ENCODE measurements around the gene APOC3. TPM values are rescaled to one million over a fixed set of nuclear protein-coding genes. Genes with fewer than 3 reads are reported as not detected.

Gene APOC3
- total and polyA plus RNA-seq, 2 of the 4 experiments (the other 2 are of a cell fraction) = not detected

DNA sequence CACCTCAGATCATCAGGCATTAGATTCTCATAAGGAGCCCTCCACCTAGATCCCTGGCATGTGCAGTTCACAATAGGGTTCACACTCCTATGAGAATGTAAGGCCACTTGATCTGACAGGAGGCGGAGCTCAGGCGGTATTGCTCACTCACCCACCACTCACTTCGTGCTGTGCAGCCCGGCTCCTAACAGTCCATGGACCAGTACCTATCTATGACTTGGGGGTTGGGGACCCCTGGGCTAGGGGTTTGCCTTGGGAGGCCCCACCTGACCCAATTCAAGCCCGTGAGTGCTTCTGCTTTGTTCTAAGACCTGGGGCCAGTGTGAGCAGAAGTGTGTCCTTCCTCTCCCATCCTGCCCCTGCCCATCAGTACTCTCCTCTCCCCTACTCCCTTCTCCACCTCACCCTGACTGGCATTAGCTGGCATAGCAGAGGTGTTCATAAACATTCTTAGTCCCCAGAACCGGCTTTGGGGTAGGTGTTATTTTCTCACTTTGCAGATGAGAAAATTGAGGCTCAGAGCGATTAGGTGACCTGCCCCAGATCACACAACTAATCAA lies 2.2 kb downstream of the APOC3 start:
- Histone ChIP-seq H3K9me3 (ENCODE audit: control insufficient read depth, insufficient read depth, low read length) (no peaks in the 10 kb centered on the region), H3K27ac (ENCODE audit: insufficient read depth, low read length) (no peak overlapping the region), H2AFZ (replicated peaks; ENCODE audit: low read length, poor library complexity) (no peak overlapping the region), H2BK15ac (ENCODE audit: low read depth, low read length) (no peak overlapping the region), H2AK5ac (ENCODE audit: low read depth, low read length) (no peak overlapping the region), H4K91ac (ENCODE audit: insufficient read depth, low read depth, low read length) (no peak overlapping the region), H3K4me2 (ENCODE audit: low read depth, low read length) (no peak overlapping the region), H2AK9ac (replicated peaks; ENCODE audit: low read depth, low read length, poor library complexity) (no peak overlapping the region), H3K9ac (ENCODE audit: low read depth, low read length) (no peak overlapping the region), H4K5ac (ENCODE audit: low read depth, low read length) (no peak overlapping the region), H3K4ac (ENCODE audit: low read depth, low read length) (no peak overlapping the region), H2BK120ac (ENCODE audit: low read depth, low read length) (no peak overlapping the region), H3K14ac (replicated peaks; ENCODE audit: low read depth, low read length) (no peak overlapping the region), H4K8ac (ENCODE audit: low read depth in 2 of 2, low read length in 2 of 2) (no peak overlapping the region), H3K36me3 (ENCODE audit: control insufficient read depth, insufficient read depth, low read length) (no peaks in the 10 kb centered on the region), H4K20me1 (ENCODE audit: insufficient read depth, low read length) (no peaks in the 10 kb centered on the region), H2BK20ac (ENCODE audit: low read depth, low read length) (no peak overlapping the region), H3K4me3 (ENCODE audit: insufficient read depth, low read depth, low read length) (no peak overlapping the region), H3K56ac (ENCODE audit: extremely low read depth, insufficient read depth, low read length) (no peak overlapping the region), H3K9me1 (ENCODE audit: insufficient read depth, low read length) (no peaks in the 10 kb centered on the region; the same call in 1 of the 2 replicates), H3K79me1 (ENCODE audit: low read depth in 1 of 2, low read length in 2 of 2) (no peaks in the 10 kb centered on the region), H3K27me3 (ENCODE audit: control insufficient read depth, insufficient read depth, low read length) (peaks cover 8% of the 10 kb centered on the region; the same call in 1 of the 2 replicates), H2BK5ac (ENCODE audit: low read depth, low read length, poor library complexity, severe bottlenecking) (no peak overlapping the region), H3K18ac (ENCODE audit: low read depth, low read length) (no peak overlapping the region), H3K4me1 (ENCODE audit: control insufficient read depth, insufficient read depth, low read length) (peaks cover 7% of the 10 kb centered on the region; the same call in 1 of the 2 replicates), H3K23ac (ENCODE audit: low read depth, low read length) (no peak overlapping the region)
- intact Hi-C loops (cut with micrococcal nuclease) = no loop called here
- TF ChIP-seq, protein P1, sequence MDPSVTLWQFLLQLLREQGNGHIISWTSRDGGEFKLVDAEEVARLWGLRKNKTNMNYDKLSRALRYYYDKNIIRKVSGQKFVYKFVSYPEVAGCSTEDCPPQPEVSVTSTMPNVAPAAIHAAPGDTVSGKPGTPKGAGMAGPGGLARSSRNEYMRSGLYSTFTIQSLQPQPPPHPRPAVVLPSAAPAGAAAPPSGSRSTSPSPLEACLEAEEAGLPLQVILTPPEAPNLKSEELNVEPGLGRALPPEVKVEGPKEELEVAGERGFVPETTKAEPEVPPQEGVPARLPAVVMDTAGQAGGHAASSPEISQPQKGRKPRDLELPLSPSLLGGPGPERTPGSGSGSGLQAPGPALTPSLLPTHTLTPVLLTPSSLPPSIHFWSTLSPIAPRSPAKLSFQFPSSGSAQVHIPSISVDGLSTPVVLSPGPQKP (IDR thresholded peaks at IDR 0.05; ENCODE audit: borderline replicate concordance, low read depth, low read length) = no peak
- no peak for TF ChIP-seq FOS (IDR thresholded peaks at IDR 0.05; ENCODE audit: low read depth, low read length)
- no peak for TF ChIP-seq SMC3 (IDR thresholded peaks at IDR 0.05; ENCODE audit: low read depth, low read length)
- TF ChIP-seq BHLHE40 (IDR thresholded peaks at IDR 0.05; ENCODE audit: low read depth, low read length) = no peak
- TF ChIP-seq MAFK (IDR thresholded peaks at IDR 0.05; ENCODE audit: low read depth, low read length) = no peak
- no peak for TF ChIP-seq RFX5 (IDR thresholded peaks at IDR 0.05; ENCODE audit: low read depth, low read length)
- no peak for TF ChIP-seq RCOR1 (IDR thresholded peaks at IDR 0.05; ENCODE audit: insufficient replicate concordance, low read length)
- TF ChIP-seq MXI1 (IDR thresholded peaks at IDR 0.05; ENCODE audit: borderline replicate concordance, low read depth, low read length) = no peak
- TF ChIP-seq, protein P2, sequence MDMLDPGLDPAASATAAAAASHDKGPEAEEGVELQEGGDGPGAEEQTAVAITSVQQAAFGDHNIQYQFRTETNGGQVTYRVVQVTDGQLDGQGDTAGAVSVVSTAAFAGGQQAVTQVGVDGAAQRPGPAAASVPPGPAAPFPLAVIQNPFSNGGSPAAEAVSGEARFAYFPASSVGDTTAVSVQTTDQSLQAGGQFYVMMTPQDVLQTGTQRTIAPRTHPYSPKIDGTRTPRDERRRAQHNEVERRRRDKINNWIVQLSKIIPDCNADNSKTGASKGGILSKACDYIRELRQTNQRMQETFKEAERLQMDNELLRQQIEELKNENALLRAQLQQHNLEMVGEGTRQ (IDR thresholded peaks at IDR 0.05; ENCODE audit: low read depth, low read length) = no peak
- no peak for TF ChIP-seq CEBPB (IDR thresholded peaks at IDR 0.05; ENCODE audit: low read depth, low read length)
- TF ChIP-seq RAD21 (IDR thresholded peaks at IDR 0.05; ENCODE audit: low read length) = no peak
- TF ChIP-seq, protein P3, sequence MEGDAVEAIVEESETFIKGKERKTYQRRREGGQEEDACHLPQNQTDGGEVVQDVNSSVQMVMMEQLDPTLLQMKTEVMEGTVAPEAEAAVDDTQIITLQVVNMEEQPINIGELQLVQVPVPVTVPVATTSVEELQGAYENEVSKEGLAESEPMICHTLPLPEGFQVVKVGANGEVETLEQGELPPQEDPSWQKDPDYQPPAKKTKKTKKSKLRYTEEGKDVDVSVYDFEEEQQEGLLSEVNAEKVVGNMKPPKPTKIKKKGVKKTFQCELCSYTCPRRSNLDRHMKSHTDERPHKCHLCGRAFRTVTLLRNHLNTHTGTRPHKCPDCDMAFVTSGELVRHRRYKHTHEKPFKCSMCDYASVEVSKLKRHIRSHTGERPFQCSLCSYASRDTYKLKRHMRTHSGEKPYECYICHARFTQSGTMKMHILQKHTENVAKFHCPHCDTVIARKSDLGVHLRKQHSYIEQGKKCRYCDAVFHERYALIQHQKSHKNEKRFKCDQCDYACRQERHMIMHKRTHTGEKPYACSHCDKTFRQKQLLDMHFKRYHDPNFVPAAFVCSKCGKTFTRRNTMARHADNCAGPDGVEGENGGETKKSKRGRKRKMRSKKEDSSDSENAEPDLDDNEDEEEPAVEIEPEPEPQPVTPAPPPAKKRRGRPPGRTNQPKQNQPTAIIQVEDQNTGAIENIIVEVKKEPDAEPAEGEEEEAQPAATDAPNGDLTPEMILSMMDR (conservative IDR thresholded peaks at IDR 0.05; ENCODE audit: low read depth, low read length) = no peak
- TF ChIP-seq NFE2L2 (IDR thresholded peaks at IDR 0.05; ENCODE audit: low read depth, low read length) = no peak
- TF ChIP-seq POLR2A (IDR thresholded peaks at IDR 0.05; ENCODE audit: low read depth, low read length) = no peak
- no peak for TF ChIP-seq MAZ (IDR thresholded peaks at IDR 0.05; ENCODE audit: borderline replicate concordance, low read depth, low read length)
- TF ChIP-seq CHD1 (IDR thresholded peaks at IDR 0.05; ENCODE audit: low read depth, low read length) = no peak
- in situ Hi-C loops (cut with MboI; ENCODE audit: low sequenced_read_pairs) = no loop called here
- ChIA-PET POLR2A (ENCODE audit: unreplicated experiment) (no interaction called here), CTCF (no interaction called here)
- no peak for ATAC-seq (ENCODE audit: low read depth)
- no CpG with 5 or more reads among the region's 7 CpGs for WGBS, 2 experiments (ENCODE audit: extremely low coverage in 2 of 2, insufficient read length in 1 of 2)
- dilution Hi-C loops (cut with HindIII; ENCODE audit: low sequenced_read_pairs, unreplicated experiment) = no loop called here
- BruUV-seq (replicated peaks) = no TSS peak
- no peak for DNase-seq
